DND-41 (cell line): ENCODE measurements around the gene WBP1L.

ENCODE experiments used
- CTCF ChIP-seq: IDR thresholded peaks from 2 replicates; pipeline ENCODE4 v1.5.1; 2012; ENCODE audit warnings: borderline replicate concordance, low read length, moderate library complexity, mild to moderate bottlenecking; ENCODE audit not compliant: poor library complexity, severe bottlenecking; ENCODE audit errors: extremely low read depth
- EZH2 ChIP-seq: IDR thresholded peaks from 3 replicates; pipeline ENCODE4 v1.6.1; 2012; ENCODE audit warnings: borderline replicate concordance, low read depth, mild to moderate bottlenecking, moderate library complexity, low read length, inconsistent platforms; ENCODE audit not compliant: severe bottlenecking

GRCh38 chr10:102776779-102777456 is 33.2 kb downstream of the WBP1L start:
- TF ChIP-seq CTCF (peak; percentile 35), EZH2 (no peak)
